Right lobe of liver (tissue), 6 donors: ENCODE measurements around the gene CCDC30. TPM values are rescaled to one million over a fixed set of nuclear protein-coding genes. Genes with fewer than 3 reads are reported as not detected.
"Not testable (repeated sequence)": the region's sequence is repeated elsewhere in the genome, so short reads cannot be mapped to it uniquely, and the experiment has no call there.

ENCODE experiments used
- ATAC-seq, 4 donors: fragments of 200-7000 bp; cut with Tn5 transposase; one replicate each; pipeline ENCODE4 v1.9.1; 2020; ENCODE audit warnings: mild to moderate bottlenecking in 4 of 4, moderate library complexity in 4 of 4
- DNase-seq, 3 donors: peaks; one replicate each; pipeline ENCODE4 v3.0.0-alpha.2; 2020
- H3K27ac ChIP-seq, 3 donors: fragments of 200-600 bp; one replicate each; pipeline ENCODE4 v1.8.0; 2022
- H3K27me3 ChIP-seq, 2 donors: fragments of 200-600 bp; one replicate each; pipeline ENCODE4 v1.8.0; 2022
- H3K36me3 ChIP-seq, 4 donors: fragments of 200-600 bp; sonication (generic) in 1 of 4; one replicate each; pipeline versions ENCODE4 v1.5.1 to v1.8.0; 2017 to 2022; ENCODE audit warnings: control low read depth in 1 of 4
- H3K4me1 ChIP-seq, 4 donors: fragments of 200-600 bp; sonication (generic) in 1 of 4; one replicate each; pipeline versions ENCODE4 v1.5.1 to v1.8.0; 2017 to 2022; ENCODE audit warnings: control low read depth in 1 of 4
- H3K4me3 ChIP-seq, 3 donors: fragments of 200-600 bp; one replicate each; pipeline ENCODE4 v1.8.0; 2022
- H3K9me3 ChIP-seq, 4 donors: fragments of 200-600 bp; sonication (generic) in 1 of 4; one replicate each; pipeline versions ENCODE4 v1.5.1 to v1.8.0; 2017 to 2022; ENCODE audit warnings: control low read depth in 1 of 4
- CTCF ChIP-seq, 4 donors: fragments of 200-600 bp in 3 of 4; fragments of 450-650 bp in 1 of 4; IDR thresholded peaks; one replicate each; pipeline versions ENCODE4 v1.5.1 to v1.8.0; 2016 to 2022; ENCODE audit warnings: antibody characterized with exemption in 4 of 4, mild to moderate bottlenecking in 2 of 4
- POLR2A ChIP-seq: fragments of 450-650 bp; IDR thresholded peaks from one replicate; pipeline ENCODE4 v1.6.1; 2017; ENCODE audit warnings: antibody characterized with exemption, mild to moderate bottlenecking
- WGBS: methylation state at CpG from one replicate; pipeline ENCODE4 v1.1.6; 2018; ENCODE audit warnings: low coverage, low lambda C conversion rate; ENCODE audit not compliant: insufficient coverage; ENCODE audit errors: missing lambda C conversion rate; 5-methylcytosine and 5-hydroxymethylcytosine counted together
- intact Hi-C, 2 donors: fragments of 100-400 bp; cut with DNase I; formaldehyde crosslinking; loops; one replicate each; pipeline versions ENCODE4 v1.11.2 to v1.14.1; 2022
- total RNA-seq, 6 experiments: library from RNA; depleted of rRNA in 2 of 6; stranded (reverse); fragments of >200 nt in 2 of 6; fragmentation: NEBNext Ultra II Directional in 3 of 6; extraction: Animal tissue kit (Norgen Biotek cat#: 25700) in 3 of 6; gene quantifications; one replicate each; pipeline versions ENCODE4 v1.1.0 to v1.2.4, GENCODE V29; 2016 to 2023
- donor health status: DM: no; HTN: yes; CAD: no.
- donor health status: DM: no; HTN: no; CAD: no.
- donor health status: DM: no; HTN: no; CAD: no.
- donor health status: DM: no; HTN: yes; CAD: no.
- donor health status: DM: no; HTN: yes; CAD: no.

Gene CCDC30
- total RNA-seq, 6 experiments from 2014 or later = 0.37 to 1.4 (median 1.0) TPM

GRCh38 chr1:42461196-42461595 is 1.9 kb upstream of the CCDC30 start:
- intact Hi-C loops = no loop called here

DNA sequence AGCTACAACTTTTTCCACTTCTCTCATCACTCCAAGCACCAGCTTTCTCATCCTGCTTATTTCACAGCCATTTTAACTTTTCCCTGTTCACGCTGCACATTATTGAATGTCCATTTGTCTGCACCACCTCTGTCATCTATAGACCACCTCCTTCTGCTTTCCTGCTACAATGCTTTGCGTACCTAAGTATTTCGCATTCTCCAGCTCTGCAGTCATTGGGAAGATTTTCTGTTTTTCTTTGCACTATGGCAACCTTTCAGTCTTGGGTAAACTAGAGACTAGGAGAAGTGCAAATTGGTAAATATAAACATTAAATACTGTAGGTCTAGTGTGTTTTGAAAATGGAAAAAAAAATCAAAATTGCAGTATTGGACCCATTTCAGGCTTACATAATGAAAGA is 835 bp downstream of the CCDC30 start:
- no peak for DNase-seq
- 81% methylated on average over 3 of the region's 3 CpGs for WGBS
- H3K27ac ChIP-seq = no peak overlapping the region
- ATAC-seq = no peak
- peaks cover 0 to 6% (median 0%) of the 10 kb centered on the region in 4 donors for H3K4me1 ChIP-seq
- intact Hi-C loops = no loop called here
- no peaks in the 10 kb centered on the region for H3K27me3 ChIP-seq
- peak overlapping the region in 1 of 3 donors; percentile 71 for H3K4me3 ChIP-seq
- H3K36me3 ChIP-seq = peaks cover 0 to 20% (median 0%) of the 10 kb centered on the region in 4 donors
- TF ChIP-seq CTCF (IDR thresholded peaks at IDR 0.05) (no peak), POLR2A (no peak)
- no peaks in the 10 kb centered on the region for H3K9me3 ChIP-seq

More at GRCh38 chr1:42461196-42461595, 1.9 kb upstream of the CCDC30 start:
- Histone ChIP-seq H3K27ac (no peak overlapping the region), H3K4me1 (peaks cover 0 to 11% (median 4%) of the 10 kb centered on the region in 4 donors), H3K36me3 (peaks cover 0 to 28% (median 1%) of the 10 kb centered on the region in 4 donors), H3K9me3 (no peaks in the 10 kb centered on the region), H3K4me3 (no peak overlapping the region), H3K27me3 (no peaks in the 10 kb centered on the region)
- DNase-seq (no peak), ATAC-seq (no peak)
- 82% methylated on average over 2 of the region's 2 CpGs for WGBS
- TF ChIP-seq POLR2A (no peak), CTCF (IDR thresholded peaks at IDR 0.05) (no peak)

- WGBS = 53% methylated on average over 2 of the region's 2 CpGs
- TF ChIP-seq CTCF (IDR thresholded peaks at IDR 0.05) = no peak
- TF ChIP-seq POLR2A = no peak
- H3K27me3 ChIP-seq = no peaks in the 10 kb centered on the region
- H3K4me3 ChIP-seq = no peak overlapping the region
- intact Hi-C loops = no loop called here
- H3K9me3 ChIP-seq = no peaks in the 10 kb centered on the region
- DNase-seq = no peak
- peaks cover 0 to 6% (median 0%) of the 10 kb centered on the region in 4 donors for H3K4me1 ChIP-seq
- no peak overlapping the region for H3K27ac ChIP-seq
- ATAC-seq = no peak
- H3K36me3 ChIP-seq = no peaks in the 10 kb centered on the region
Observed at GRCh38 chr1:42466030-42466429, 2.9 kb downstream of the CCDC30 start.

DNA sequence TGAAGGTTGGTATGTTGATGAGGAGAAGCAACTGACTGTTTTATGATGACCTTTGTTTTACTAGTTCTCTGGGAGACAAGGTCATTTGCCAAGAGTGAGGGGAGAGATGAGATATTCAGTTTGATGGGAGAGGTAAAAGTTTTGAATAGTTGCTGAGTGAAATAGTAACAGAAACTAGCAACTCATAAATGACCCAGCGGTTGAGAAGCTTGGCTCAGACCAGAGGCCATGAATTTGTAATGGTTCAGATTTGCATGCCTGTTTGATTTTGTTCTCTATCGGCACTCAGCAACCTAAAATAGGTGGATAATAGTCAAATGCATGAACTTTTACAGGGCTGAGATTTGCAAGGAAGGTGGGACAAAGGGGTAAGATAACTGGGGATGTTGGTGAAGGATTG is 6.6 kb downstream of the CCDC30 start:
- 70% methylated on average over 2 of the region's 2 CpGs for WGBS
- Histone ChIP-seq H3K4me3 (no peak overlapping the region), H3K36me3 (no peaks in the 10 kb centered on the region), H3K4me1 (no peaks in the 10 kb centered on the region), H3K27me3 (no peaks in the 10 kb centered on the region), H3K9me3 (no peaks in the 10 kb centered on the region), H3K27ac (no peak overlapping the region)
- DNase-seq = no peak
- TF ChIP-seq POLR2A = no peak
- TF ChIP-seq CTCF (IDR thresholded peaks at IDR 0.05) = no peak
- intact Hi-C loops = no loop called here
- no peak for ATAC-seq

DNA sequence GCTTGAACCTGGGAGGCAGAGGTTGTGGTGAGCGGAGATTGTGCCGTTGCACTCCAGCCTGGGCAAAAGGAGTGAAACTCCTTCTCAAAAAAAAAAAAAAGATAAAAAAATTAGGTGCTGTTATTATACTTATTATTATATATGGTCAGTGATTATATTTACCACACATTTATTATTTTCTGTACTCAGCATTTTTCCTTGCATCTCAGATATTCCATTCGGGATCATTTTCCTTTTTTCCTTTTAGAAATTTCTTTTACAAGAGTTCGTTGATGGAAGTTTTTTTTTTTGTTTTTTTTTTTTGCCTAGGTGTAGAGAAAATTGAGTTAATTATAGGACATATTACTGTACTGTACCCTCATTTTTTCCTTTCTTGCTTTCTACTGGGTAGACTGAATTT is 13.5 kb downstream of the CCDC30 start:
- H3K36me3 ChIP-seq = no peaks in the 10 kb centered on the region
- TF ChIP-seq CTCF (IDR thresholded peaks at IDR 0.05) (no peak), POLR2A (no peak)
- ATAC-seq (no peak), DNase-seq (no peak)
- no peaks in the 10 kb centered on the region for H3K4me1 ChIP-seq
- intact Hi-C loops = no loop called here
- no peaks in the 10 kb centered on the region for H3K27me3 ChIP-seq
- H3K9me3 ChIP-seq = no peaks in the 10 kb centered on the region
- 83% methylated on average over 4 of the region's 4 CpGs for WGBS
- no peak overlapping the region for H3K27ac ChIP-seq
- no peak overlapping the region for H3K4me3 ChIP-seq

DNA sequence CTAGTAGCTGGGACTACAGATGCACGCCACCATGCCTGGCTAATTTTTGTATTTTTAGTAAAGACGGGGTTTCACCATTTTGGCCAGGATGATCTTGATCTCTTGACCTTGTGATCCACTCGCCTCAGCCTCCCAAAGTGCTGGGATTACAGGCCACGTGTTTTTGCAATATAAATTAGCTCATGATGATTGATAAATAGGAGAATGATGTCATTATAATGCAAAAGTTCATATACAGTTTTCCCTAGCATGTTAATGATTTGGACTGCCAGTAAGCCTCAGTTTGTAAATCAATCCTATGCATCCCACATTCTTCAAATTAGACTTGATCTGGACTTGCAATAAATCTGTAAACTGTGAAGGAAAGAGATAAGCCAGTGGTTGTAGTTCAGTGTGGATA is 14.3 kb downstream of the CCDC30 start:
- DNase-seq, H3K4me1 ChIP-seq, H3K36me3 ChIP-seq, intact Hi-C loops, H3K27ac ChIP-seq, H3K27me3 ChIP-seq, H3K4me3 ChIP-seq, H3K9me3 ChIP-seq, ATAC-seq: not testable (repeated sequence)
- 84% methylated on average over 4 of the region's 4 CpGs for WGBS
